SK-N-SH treated with all-trans-retinoic acid at 6 μM for 48 hours (cell line): ENCODE data around the gene DNAJB1.

Experiments
- ATAC-seq: fragments of 200-7000 bp; cut with Tn5 transposase; 3 replicates; pipeline ENCODE4 v1.9.1; 2020; ENCODE audit warnings: mild to moderate bottlenecking, moderate library complexity
- ARNTL ChIP-seq: fragments of 450-650 bp; formaldehyde crosslinking; IDR thresholded peaks from 2 replicates; pipeline ENCODE4 v1.5.0; 2020; ENCODE audit warnings: low read depth, mild to moderate bottlenecking, moderate library complexity, borderline replicate concordance
- BACH2 ChIP-seq: fragments of 250-450 bp; sonication (Bioruptor Pico); IDR thresholded peaks from 2 replicates; pipeline ENCODE4 v1.9.0; 2021; ENCODE audit warnings: mild to moderate bottlenecking, borderline replicate concordance
- CREB5 ChIP-seq: fragments of 250-450 bp; sonication (Bioruptor Pico); IDR thresholded peaks from 2 replicates; pipeline ENCODE4 v1.5.1; 2020; ENCODE audit warnings: low read depth, mild to moderate bottlenecking, moderate library complexity
- CSDC2 ChIP-seq: fragments of 250-450 bp; sonication (Bioruptor Pico); IDR thresholded peaks from 2 replicates; pipeline ENCODE4 v1.5.0; 2020; ENCODE audit warnings: mild to moderate bottlenecking, moderate library complexity
- CSRNP3 ChIP-seq: fragments of 250-450 bp; sonication (Bioruptor Pico); IDR thresholded peaks from 2 replicates; pipeline ENCODE4 v1.5.1; 2021; ENCODE audit warnings: mild to moderate bottlenecking, moderate library complexity
- ESRRG ChIP-seq: fragments of 250-450 bp; sonication (Bioruptor Pico); IDR thresholded peaks from 2 replicates; pipeline ENCODE4 v1.6.1; 2021; ENCODE audit warnings: mild to moderate bottlenecking
- GLIS3 ChIP-seq: fragments of 250-450 bp; sonication (Bioruptor Pico); IDR thresholded peaks from 2 replicates; pipeline ENCODE4 v1.5.0; 2020; ENCODE audit warnings: mild to moderate bottlenecking, moderate library complexity
- ISL1 ChIP-seq: fragments of 250-450 bp; sonication (Bioruptor Pico); IDR thresholded peaks from 2 replicates; pipeline ENCODE4 v2.1.2; 2022; ENCODE audit warnings: mild to moderate bottlenecking, moderate library complexity
- OSR1 ChIP-seq: fragments of 250-450 bp; sonication (Bioruptor Pico); IDR thresholded peaks from 2 replicates; pipeline ENCODE4 v1.8.0; 2022; ENCODE audit warnings: moderate library complexity, mild to moderate bottlenecking, inconsistent platforms
- PATZ1 ChIP-seq: fragments of 250-450 bp; sonication (Bioruptor Pico); IDR thresholded peaks from 2 replicates; pipeline ENCODE4 v1.8.0; 2020; ENCODE audit warnings: mild to moderate bottlenecking, moderate library complexity, borderline replicate concordance
- POU6F1 ChIP-seq: fragments of 250-450 bp; sonication (Bioruptor Pico); IDR thresholded peaks from 2 replicates; pipeline ENCODE4 v1.8.0; 2021; ENCODE audit warnings: low read depth, mild to moderate bottlenecking, moderate library complexity, borderline replicate concordance
- PPARA ChIP-seq: fragments of 250-450 bp; sonication (Bioruptor Pico); IDR thresholded peaks from 2 replicates; pipeline ENCODE4 v1.5.0; 2020; ENCODE audit warnings: mild to moderate bottlenecking, borderline replicate concordance
- RARB ChIP-seq: fragments of 250-450 bp; sonication (Bioruptor Pico); IDR thresholded peaks from 2 replicates; pipeline ENCODE4 v1.8.0; 2021; ENCODE audit warnings: mild to moderate bottlenecking, moderate library complexity
- ZC3H10 ChIP-seq: fragments of 250-450 bp; sonication (Bioruptor Pico); IDR thresholded peaks from 2 replicates; pipeline ENCODE4 v1.5.1; 2021; ENCODE audit warnings: mild to moderate bottlenecking, moderate library complexity
- ZFP3 ChIP-seq: fragments of 250-450 bp; sonication (Bioruptor Pico); IDR thresholded peaks from 2 replicates; pipeline ENCODE4 v1.5.0; 2020; ENCODE audit warnings: mild to moderate bottlenecking, moderate library complexity
- ZFP30 ChIP-seq: fragments of 450-650 bp; formaldehyde crosslinking; IDR thresholded peaks from 2 replicates; pipeline ENCODE4 v1.5.0; 2022; ENCODE audit warnings: mild to moderate bottlenecking, moderate library complexity
- ZNF565 ChIP-seq: fragments of 450-650 bp; formaldehyde crosslinking; conservative IDR thresholded peaks from 2 replicates; pipeline ENCODE4 v1.5.0; 2020; ENCODE audit warnings: low read depth, mild to moderate bottlenecking, moderate library complexity
- ZNF70 ChIP-seq: fragments of 450-650 bp; formaldehyde crosslinking; IDR thresholded peaks from 2 replicates; pipeline ENCODE4 v1.5.0; 2020; ENCODE audit warnings: mild to moderate bottlenecking, moderate library complexity
- ZNF8 ChIP-seq: fragments of 450-650 bp; formaldehyde crosslinking; IDR thresholded peaks from 2 replicates; pipeline ENCODE4 v1.5.0; 2020; ENCODE audit warnings: mild to moderate bottlenecking, moderate library complexity

DNAJB1 gene

GRCh38 chr19:14503285-14503684 lies 14.9 kb downstream of the DNAJB1 start:
- TF ChIP-seq PATZ1 (no peak), POU6F1 (CRISPR knock-in tag) (no peak), CSDC2 (CRISPR knock-in tag) (no peak), GLIS3 (CRISPR knock-in tag) (no peak), BACH2 (CRISPR knock-in tag) (no peak), CSRNP3 (no peak), OSR1 (no peak)
- TF ChIP-seq, all 23 proteins: peak for 0
- ATAC-seq: no peak

GRCh38 chr19:14502334-14503092 lies 15.7 kb downstream of the DNAJB1 start:
- ATAC-seq: no peak
- TF ChIP-seq ARNTL (CRISPR knock-in tag) (no peak), ZC3H10 (no peak), BACH2 (CRISPR knock-in tag) (no peak), POU6F1 (CRISPR knock-in tag) (no peak), PATZ1 (no peak), ZNF70 (no peak), PPARA (CRISPR knock-in tag) (no peak), CSDC2 (CRISPR knock-in tag) (no peak), CREB5 (CRISPR knock-in tag) (no peak), ZFP3 (CRISPR knock-in tag) (no peak), ISL1 (CRISPR knock-in tag) (no peak), ESRRG (CRISPR knock-in tag) (no peak), RARB (CRISPR knock-in tag) (no peak), ZFP30 (CRISPR knock-in tag) (no peak), ZNF8 (CRISPR knock-in tag) (no peak), CSRNP3 (no peak), OSR1 (no peak), ZNF565 (CRISPR knock-in tag) (no peak)
